ENCODE results near the gene WNT7A.

Gene WNT7A

GRCh38 chr3:13815088-13815683 is 64.7 kb downstream of the WNT7A start:
- FAIRE-seq (no peak), DNase-seq (ENCODE audit: insufficient read length, low spot score) (no peak)
- TF ChIP-seq CTCF (IDR thresholded peaks at IDR 0.05; ENCODE audit: insufficient read depth, missing control alignments): no peak

- TF ChIP-seq CTCF (IDR thresholded peaks at IDR 0.05; ENCODE audit: insufficient read depth, missing control alignments): no peak
- no peak for DNase-seq (ENCODE audit: insufficient read length, low spot score)
- no peak for FAIRE-seq
Observed at GRCh38 chr3:13812034-13812471, 67.8 kb downstream of the WNT7A start.

- TF ChIP-seq CTCF (IDR thresholded peaks at IDR 0.05; ENCODE audit: insufficient read depth, missing control alignments): no peak
- DNase-seq (ENCODE audit: insufficient read length, low spot score): no peak
- no peak for FAIRE-seq
Observed at GRCh38 chr3:13811614-13812013, 68.3 kb downstream of the WNT7A start.

- TF ChIP-seq CTCF (IDR thresholded peaks at IDR 0.05; ENCODE audit: insufficient read depth, missing control alignments): no peak
- FAIRE-seq: no peak
- DNase-seq (ENCODE audit: insufficient read length, low spot score): no peak
Observed at GRCh38 chr3:13808550-13808949, 71.3 kb downstream of the WNT7A start.

GRCh38 chr3:13801361-13802204 is 78.3 kb downstream of the WNT7A start:
- DNase-seq (ENCODE audit: insufficient read length, low spot score) (no peak), FAIRE-seq (no peak)
- TF ChIP-seq CTCF (IDR thresholded peaks at IDR 0.05; ENCODE audit: insufficient read depth, missing control alignments): no peak

- no peak for FAIRE-seq
- DNase-seq (ENCODE audit: insufficient read length, low spot score): no peak
- TF ChIP-seq CTCF (IDR thresholded peaks at IDR 0.05; ENCODE audit: insufficient read depth, missing control alignments): no peak
Observed at GRCh38 chr3:13800064-13800463, 79.8 kb downstream of the WNT7A start.

GRCh38 chr3:13798401-13798800 is 81.5 kb downstream of the WNT7A start:
- no peak for TF ChIP-seq CTCF (IDR thresholded peaks at IDR 0.05; ENCODE audit: insufficient read depth, missing control alignments)
- FAIRE-seq (no peak), DNase-seq (ENCODE audit: insufficient read length, low spot score) (no peak)

Data from D721Med (cell line).